GM19043 (cell line): ENCODE measurements around the gene MRPL52.
"Not testable (repeated sequence)": the region's sequence is repeated elsewhere in the genome, so short reads cannot be mapped to it uniquely, and the experiment has no call there.

Source experiments
- ATAC-seq: cut with Tn5 transposase; IDR thresholded peaks from one replicate; pipeline ENCODE4 v1.9.1; 2021; ENCODE audit warnings: low read depth; ENCODE audit not compliant: unreplicated experiment

Gene MRPL52

DNA sequence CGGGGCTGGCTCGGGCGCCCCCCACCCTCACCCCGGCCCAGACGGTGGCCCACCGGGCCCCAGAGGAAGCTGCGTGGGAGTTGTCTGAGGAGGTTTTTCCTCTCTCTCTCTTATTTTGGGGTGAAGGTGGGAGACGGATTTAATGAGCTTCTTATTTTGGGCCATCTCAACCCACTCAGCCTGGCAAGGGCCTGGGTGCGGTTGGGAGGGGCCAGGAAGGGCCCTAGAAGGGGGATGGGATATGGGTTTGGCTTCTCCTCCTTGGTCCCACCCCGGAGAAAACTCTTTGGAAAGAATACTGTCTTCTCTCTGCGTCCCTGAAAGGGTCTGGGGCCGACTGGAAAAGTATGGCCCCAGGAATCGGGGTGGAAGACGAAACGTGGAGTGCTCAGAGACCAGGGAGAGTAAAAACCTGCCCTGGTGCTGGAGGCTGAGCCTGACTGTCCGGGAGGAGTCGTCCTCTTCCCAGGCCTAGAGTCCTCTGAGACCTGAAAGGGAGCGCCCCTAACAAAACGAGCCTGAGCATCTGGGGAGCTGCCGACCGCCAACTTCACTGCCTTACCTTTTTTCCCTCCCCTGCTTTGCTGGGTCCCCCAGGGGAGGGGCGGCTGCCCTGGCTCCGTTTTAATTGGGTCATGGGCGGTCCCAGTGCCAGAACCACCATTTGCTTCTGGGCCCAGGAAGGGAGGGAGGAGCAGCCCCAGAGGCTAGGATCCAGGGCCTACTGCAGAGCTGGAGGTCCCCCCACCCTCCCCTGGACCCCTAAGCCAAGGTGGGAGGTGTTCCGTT is 8.3 kb downstream of the MRPL52 start:
- ATAC-seq = no peak

DNA sequence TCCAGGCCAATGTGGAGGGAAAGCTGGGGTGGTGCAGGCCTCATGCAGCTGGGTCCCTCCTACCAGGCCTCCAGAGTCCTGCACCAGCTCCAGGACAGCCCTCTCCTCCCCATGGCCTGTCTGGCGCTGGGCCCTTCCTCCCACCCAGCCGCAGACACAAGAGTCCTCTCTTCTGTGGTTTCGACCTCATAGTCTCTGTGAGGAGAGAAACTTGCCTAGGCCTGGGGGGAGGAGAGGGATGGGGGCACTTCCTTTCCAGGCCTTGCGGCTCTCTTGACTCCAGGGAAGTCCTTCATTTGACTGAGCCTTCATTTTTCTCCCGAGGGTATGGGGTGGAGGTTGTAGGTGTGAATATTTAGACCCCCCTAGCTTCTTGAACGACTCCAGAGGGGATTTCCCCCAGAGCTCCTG is 8.9 kb downstream of the MRPL52 start:
- ATAC-seq = no peak

DNA sequence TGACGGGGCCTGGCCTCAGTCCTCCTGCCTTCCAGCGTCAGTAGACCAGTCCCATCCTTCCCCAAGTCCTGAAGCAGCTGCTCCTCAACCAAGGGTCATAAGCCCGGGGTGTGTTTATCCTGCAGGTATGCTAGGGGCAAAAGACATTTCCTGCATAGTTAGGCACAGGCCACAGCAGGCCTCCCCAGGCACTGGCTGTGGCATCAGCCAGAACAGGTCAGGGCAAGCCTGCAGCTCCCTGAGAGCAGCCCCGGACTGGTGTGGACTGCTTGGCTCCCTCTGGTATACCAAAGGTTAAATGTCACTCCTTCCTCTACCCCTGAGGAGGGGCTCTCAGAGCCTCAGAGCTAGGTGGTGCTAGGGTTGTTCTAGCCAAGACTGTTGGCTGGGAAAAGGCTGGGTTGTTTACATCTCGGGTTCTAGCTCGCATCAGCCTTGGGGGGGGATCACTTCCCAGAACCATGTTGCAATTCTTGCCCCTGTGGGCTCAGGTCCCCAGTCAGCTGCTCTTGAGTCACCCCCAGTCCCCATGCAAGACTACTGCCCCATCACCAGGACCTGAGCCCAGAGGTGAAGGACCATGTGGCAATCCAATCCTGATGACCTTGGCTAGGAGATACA is 9.6 kb downstream of the MRPL52 start:
- ATAC-seq = no peak

DNA sequence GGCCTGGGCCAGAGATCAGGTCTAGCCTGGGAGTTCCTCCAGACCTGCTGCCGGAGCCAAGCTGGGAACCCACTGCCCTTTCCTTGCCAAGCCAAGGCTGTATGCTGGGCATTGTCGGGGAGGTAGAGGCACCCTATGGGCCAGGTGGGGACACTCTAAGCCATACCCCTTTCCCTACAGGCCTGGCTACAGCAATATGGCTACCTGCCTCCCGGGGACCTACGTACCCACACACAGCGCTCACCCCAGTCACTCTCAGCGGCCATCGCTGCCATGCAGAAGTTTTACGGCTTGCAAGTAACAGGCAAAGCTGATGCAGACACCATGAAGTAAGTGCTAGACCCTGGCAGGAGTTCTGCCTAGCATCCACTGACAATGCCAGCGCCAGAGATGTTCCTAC is 11.6 kb downstream of the MRPL52 start:
- ATAC-seq = no peak

DNA sequence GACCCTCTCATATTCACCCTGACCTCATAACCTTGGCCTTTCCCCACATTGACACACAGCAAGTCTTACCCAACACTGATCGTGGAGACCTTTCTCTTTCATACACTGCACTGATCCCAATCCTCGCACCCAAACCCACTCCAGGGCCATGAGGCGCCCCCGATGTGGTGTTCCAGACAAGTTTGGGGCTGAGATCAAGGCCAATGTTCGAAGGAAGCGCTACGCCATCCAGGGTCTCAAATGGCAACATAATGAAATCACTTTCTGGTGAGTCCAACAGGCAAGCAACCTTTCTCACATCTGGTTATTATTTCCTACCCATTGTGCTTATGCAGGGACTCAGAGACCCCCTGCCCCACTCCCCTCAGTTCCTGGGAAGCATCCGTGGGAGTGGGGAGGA is 12.1 kb downstream of the MRPL52 start:
- ATAC-seq = no peak

DNA sequence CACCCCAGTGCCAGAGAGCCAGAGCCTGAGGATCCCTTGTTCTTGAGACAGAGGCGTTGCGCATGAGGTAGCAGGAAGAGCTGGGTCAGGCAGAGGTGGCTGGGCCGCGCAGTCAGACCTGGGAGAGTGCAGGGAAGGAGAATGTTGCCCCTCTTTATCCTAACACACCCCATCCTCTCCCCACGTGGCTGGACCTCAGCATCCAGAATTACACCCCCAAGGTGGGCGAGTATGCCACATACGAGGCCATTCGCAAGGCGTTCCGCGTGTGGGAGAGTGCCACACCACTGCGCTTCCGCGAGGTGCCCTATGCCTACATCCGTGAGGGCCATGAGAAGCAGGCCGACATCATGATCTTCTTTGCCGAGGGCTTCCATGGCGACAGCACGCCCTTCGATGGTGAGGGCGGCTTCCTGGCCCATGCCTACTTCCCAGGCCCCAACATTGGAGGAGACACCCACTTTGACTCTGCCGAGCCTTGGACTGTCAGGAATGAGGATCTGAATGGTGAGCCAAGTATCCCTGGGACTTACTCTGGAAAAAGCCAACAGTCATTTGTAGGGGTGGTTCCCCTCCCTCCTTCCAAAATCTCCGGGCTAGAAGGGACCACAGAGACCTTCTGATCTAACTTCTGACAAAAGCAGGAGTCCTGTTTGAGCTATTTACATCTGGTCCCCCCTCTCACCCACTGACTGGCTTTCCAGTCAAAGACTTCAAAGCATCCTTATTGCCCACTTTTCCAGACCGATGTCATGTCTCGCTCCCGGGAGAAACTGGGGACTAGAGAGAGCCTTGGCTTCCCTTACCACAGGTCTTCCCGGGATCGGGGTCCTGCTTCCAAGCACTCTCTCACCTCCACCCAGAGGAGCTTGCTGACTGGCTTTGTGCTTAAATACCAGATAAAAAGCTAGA is 12.8 kb downstream of the MRPL52 start:
- ATAC-seq = no peak

DNA sequence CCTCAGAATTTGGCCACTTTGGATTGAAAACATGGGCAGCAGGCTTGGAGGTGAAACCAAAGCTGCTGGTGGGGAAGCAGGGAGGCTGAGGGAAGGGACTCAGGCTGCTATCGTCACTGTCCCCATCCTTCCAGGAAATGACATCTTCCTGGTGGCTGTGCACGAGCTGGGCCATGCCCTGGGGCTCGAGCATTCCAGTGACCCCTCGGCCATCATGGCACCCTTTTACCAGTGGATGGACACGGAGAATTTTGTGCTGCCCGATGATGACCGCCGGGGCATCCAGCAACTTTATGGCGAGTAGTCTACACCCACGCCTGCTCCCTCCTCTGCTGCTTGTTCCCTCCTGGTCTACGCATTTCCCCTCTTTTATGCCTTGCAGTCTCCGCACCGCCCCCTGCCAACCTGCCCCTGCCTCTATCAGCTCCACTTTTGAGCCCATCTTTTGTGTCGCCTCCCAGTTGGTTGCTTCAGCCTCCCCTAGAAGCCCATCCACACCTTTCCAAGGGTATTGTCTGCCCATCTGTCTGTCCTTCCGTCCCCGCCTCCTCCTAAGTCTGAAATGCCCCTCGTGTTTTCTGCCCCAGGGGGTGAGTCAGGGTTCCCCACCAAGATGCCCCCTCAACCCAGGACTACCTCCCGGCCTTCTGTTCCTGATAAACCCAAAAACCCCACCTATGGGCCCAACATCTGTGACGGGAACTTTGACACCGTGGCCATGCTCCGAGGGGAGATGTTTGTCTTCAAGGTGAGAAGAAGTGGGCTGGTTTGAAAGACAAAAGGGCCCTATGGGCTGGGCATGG is 13.6 kb downstream of the MRPL52 start:
- ATAC-seq = no peak

DNA sequence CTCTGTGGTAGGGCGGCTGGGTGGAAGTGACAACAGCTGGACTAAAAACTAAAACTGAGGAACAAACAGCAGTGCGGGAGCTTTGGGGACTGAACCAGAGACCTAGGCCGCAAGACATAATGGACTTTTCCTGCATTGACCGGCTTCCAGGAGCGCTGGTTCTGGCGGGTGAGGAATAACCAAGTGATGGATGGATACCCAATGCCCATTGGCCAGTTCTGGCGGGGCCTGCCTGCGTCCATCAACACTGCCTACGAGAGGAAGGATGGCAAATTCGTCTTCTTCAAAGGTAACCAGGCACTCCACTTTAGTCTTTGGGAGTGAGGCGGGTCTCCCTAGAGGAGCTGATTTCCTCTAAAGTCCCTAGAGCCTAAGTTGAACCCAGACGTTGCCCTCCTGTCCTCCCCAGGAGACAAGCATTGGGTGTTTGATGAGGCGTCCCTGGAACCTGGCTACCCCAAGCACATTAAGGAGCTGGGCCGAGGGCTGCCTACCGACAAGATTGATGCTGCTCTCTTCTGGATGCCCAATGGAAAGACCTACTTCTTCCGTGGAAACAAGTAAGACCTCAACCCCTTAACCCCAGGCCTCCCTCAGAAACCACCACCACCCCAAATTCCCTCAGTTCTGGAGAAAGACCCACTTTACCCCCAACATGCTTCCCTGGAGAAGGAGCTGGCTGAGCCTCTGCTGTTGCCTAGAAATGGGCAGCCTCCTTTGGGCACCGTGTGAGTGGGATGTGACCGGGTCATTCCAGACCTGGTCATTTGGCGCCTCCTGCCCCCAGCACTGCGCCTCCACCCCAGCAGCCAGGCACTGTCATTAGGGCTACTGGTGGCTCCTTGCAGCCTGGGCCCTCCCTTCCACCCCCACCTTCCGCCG is 14.8 kb downstream of the MRPL52 start:
- no peak for ATAC-seq

DNA sequence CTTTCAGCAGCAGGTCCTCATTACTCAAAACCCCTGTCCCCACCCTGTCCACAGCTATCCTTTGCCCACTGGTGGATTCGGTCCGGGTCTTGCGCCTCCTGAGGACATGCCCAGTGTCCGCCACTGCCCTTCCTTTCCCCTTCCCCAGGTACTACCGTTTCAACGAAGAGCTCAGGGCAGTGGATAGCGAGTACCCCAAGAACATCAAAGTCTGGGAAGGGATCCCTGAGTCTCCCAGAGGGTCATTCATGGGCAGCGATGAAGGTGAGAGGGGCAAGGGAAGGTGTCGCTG is 15.4 kb downstream of the MRPL52 start:
- ATAC-seq = no peak

DNA sequence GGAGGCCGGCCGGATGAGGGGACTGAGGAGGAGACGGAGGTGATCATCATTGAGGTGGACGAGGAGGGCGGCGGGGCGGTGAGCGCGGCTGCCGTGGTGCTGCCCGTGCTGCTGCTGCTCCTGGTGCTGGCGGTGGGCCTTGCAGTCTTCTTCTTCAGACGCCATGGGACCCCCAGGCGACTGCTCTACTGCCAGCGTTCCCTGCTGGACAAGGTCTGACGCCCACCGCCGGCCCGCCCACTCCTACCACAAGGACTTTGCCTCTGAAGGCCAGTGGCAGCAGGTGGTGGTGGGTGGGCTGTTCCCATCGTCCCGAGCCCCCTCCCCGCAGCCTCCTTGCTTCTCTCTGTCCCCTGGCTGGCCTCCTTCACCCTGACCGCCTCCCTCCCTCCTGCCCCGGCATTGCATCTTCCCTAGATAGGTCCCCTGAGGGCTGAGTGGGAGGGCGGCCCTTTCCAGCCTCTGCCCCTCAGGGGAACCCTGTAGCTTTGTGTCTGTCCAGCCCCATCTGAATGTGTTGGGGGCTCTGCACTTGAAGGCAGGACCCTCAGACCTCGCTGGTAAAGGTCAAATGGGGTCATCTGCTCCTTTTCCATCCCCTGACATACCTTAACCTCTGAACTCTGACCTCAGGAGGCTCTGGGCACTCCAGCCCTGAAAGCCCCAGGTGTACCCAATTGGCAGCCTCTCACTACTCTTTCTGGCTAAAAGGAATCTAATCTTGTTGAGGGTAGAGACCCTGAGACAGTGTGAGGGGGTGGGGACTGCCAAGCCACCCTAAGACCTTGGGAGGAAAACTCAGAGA is 16.3 kb downstream of the MRPL52 start:
- ATAC-seq = no peak

DNA sequence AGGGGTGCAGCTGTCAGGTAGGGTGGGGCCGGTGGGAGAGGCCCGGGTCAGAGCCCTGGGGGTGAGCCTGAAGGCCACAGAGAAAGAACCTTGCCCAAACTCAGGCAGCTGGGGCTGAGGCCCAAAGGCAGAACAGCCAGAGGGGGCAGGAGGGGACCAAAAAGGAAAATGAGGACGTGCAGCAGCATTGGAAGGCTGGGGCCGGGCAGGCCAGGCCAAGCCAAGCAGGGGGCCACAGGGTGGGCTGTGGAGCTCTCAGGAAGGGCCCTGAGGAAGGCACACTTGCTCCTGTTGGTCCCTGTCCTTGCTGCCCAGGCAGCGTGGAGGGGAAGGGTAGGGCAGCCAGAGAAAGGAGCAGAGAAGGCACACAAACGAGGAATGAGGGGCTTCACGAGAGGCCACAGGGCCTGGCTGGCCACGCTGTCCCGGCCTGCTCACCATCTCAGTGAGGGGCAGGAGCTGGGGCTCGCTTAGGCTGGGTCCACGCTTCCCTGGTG is 17.2 kb downstream of the MRPL52 start:
- ATAC-seq = no peak

DNA sequence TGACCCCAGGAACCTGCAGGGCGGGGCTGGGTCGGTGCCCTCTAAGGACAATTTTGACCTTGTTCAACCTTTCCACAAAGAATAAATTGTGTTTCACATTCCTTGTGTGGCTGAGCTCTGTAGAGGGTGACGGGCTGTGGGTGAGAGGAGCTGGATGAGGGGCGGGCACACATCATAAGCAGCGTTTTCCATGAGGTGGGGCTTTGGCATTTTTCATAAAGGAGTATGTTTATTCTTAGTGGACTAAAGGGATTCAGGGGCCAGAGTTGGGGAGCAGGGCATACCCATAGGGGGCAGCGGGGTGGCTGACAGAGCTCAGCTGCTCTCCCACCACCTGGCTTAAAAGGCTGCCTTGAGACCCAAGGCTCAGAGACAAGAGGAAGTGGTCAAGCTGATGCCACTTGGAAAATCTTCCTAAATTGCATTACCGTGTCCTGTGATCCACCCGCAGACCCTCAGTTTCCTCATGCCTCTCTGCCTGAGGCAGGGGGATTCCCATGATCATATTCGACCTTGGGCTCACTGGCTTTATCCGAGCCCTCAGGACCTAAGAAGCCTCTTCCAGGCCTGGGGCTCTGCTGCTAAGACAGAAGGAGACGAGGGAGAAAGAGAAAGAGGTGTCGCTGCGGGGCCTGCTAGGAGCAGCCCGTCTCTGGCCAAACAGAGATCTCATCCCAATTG is 18.1 kb downstream of the MRPL52 start:
- ATAC-seq = no peak

DNA sequence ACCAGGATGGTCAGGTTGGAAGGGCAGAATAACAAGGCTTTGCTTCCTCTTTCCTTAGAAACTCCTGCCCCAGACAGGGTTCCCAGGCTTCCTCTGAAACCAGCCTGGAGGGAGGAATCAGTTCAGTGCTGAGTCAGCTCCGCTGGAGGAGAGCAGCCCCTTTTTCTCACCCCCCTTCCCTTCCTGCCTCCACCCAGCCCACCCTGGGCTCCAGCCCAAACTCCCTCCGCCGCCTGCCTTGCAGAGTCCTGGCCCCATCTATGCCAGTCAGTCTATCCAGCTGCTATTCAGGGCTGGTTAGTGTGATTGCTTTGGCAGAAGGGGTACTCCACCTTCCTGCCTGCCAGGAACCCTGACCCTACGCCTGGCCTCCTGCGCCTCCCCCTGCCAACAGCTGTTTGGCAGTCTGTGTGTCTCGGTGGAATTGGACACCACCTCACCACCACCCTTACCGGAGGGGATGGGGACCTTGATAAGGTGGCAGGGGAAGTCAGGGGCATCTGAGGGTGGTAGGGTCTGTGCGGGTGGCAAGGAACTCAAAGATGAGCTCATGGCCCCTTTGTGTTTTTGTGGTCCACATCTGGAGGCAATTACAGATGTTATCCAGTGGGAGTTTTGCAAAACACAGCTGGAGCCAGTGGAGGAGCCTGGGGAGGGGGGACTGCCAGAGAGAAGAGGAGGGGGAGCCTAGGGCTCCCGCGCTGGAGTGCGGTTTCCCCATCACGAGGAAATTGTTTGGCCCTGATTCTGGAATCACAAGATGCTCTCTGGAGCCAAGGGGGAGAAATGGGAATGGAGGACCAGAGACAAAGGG is 18.9 kb downstream of the MRPL52 start:
- no peak for ATAC-seq

DNA sequence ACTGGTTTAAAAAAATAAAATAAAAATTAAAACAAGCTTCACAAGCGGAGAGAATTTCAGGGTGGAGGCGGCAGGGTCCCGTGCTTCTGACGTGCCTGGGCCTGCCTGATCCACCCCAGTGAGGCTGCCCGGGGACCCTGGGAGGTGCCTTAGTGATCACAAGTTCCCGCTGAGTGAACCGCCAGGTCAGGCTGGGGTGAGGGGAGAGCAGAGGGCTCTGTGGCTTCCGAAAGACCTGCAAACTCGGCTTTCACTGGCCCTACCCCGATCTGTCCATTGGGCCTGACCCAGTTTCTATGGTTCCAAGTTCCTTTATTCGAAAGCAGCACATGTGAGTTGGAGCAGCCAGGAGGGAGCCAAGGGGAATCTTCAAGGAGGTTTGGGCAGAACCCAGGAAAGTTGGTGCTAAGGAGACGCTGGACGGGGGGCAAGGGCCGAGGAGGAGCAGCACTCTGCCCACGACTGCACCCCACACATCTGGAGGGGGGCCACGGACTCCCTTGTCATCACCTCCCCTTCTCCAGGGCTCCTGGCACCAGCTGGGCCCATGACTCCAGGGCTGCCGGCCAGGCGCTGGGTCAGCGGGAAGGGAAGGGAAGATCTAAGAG is 19.6 kb downstream of the MRPL52 start:
- ATAC-seq = no peak

DNA sequence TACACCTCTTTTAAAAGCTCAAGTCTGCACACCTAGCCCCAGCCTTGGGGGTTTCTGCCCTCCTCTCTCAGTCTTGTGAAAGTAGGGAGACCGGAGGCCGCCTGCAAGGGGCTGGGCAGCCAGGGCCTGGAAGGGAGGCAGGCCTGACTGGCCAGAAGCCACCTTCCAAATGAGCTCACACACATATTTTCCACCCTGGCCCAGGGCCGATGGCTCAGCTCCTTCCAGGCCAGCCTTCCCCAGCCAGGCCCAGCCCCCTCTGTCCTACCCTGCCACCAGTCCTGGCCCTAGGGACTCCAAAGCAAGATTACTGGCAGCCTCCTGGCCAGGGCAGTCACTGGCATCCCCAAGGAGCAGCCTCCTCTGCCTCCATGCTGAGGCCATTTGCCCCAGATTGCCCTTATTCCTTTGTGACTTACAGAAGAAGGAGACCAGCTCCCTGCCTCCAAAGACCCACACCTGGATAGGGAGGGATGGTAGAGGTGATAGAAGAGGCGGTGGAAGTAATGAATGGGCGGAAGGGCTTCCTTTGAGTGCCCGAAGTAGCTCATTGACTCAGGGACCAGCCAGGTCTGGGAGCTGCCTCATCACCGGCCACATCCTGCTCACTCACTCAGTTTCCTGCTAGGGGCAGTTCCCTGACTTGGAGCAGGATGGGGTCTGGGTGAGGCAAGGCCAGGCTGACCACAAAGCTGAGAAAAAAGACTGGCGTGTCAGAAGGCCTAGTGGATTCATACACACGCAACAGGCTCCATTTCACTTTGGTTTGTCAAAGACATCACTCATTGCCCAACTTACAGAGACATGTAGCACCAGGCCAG is 21.5 kb downstream of the MRPL52 start:
- ATAC-seq = no peak

DNA sequence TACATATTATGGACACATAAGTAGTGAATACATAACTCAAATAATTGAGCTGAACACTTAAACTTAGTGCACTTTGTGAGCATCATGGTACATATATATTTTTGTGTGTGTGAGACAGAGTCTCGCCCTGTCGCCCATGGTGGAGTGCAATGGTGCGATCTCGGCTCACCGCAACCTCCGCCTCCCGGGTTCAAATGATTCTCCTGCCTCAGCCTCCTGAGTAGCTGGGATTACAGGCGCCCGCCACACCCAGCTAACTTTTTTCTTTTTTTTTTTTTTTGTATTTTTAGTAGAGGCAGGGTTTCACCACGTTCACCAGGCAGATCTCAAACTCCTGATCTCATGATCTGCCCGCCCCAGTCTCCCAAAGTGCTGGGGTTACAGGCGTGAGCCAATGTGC is 22.5 kb downstream of the MRPL52 start:
- not testable (repeated sequence) for ATAC-seq
